ENCODE measurements around the gene ZNF76. TPM values are rescaled to one million over a fixed set of nuclear protein-coding genes. Genes with fewer than 3 reads are reported as not detected.

The ZNF76 gene
- total and polyA plus RNA-seq, 10 of the 15 experiments (the other 5 are each of a cell fraction or from before 2014, with no cell fraction given), result 2.8 to 41.0 (median 24.8) TPM

DNA sequence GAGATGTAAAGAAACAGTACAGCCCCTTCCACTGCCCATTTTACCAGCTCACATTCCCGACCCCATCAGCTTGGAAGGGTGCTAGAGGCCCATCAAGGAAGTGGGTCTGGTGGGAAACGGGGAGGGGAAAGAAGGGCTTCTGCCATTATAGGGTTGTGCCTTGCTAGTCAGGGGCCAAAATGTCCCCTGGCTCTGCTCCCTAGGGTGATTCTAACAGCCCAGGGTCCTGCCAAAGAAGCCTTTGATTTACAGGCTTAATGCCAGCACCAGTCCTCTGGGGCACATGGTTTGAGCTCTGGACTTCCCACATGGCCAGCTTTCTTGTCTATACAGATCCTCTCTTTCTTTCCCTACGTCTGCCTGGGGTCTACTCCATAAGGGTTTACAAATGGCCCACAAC is 10.6 kb upstream of the ZNF76 start (continued):
- TF ChIP-seq NR2C1 (IDR thresholded peaks at IDR 0.05), result no peak
- TF ChIP-seq NR2F1 (conservative IDR thresholded peaks at IDR 0.05), result no peak
- no peak for TF ChIP-seq GABPA (IDR thresholded peaks at IDR 0.05; ENCODE audit: low read depth)
- no peak for TF ChIP-seq JUND (IDR thresholded peaks at IDR 0.05; ENCODE audit: low read depth, low read length)
- no peak for TF ChIP-seq RCOR1 (conservative IDR thresholded peaks at IDR 0.05; ENCODE audit: low read depth, low read length)
- TF ChIP-seq RUNX3 (IDR thresholded peaks at IDR 0.05; ENCODE audit: low read length), result no peak
- no peak for TF ChIP-seq CBFB (IDR thresholded peaks at IDR 0.05; ENCODE audit: low read depth)
- TF ChIP-seq MEF2B (IDR thresholded peaks at IDR 0.05; ENCODE audit: partially characterized antibody, poor library complexity, severe bottlenecking), result no peak

DNA sequence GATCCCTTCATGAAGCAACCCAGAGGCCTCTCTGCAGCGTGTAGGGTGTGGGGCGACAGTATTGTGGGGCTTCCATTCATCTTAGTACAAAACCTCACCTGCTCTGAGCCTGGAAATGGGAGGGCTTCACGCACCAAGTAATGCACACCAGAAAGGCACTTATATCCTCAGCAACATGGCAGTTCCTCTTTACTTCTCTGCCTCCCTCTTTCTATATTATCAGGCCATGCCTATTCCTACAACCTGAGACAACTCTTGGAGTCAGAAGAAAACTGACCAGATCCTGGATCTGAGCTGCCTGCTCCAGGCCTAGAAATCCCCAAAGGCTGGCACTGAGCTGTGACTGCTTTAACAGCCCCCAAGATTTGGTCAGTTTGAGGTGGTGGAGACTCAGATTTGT is 7.6 kb upstream of the ZNF76 start:
- TF ChIP-seq ZNF217 (IDR thresholded peaks at IDR 0.05), result no peak
- peak; percentile 29; the same call in 1 of the 2 replicates for TF ChIP-seq SPI1 (IDR thresholded peaks at IDR 0.05; ENCODE audit: borderline replicate concordance, insufficient read depth, low read depth, low read length)
- intact Hi-C loops (cut with micrococcal nuclease; ENCODE audit: unreplicated experiment), result no loop called here
- 92% methylated on average over 3 of the region's 3 CpGs for WGBS (ENCODE audit: insufficient coverage, insufficient replicate concordance, low lambda C conversion rate, missing lambda C conversion rate)
- Histone ChIP-seq H2AFZ (ENCODE audit: control insufficient read depth, low read depth, low read length) (no peak overlapping the region), H3K27me3 (replicated peaks in 1 of 2; ENCODE audit: control insufficient read depth in 2 of 2, insufficient read depth in 2 of 2, low read length in 1 of 2) (no peaks in the 10 kb centered on the region), H3K4me3 (no peak overlapping the region), H3K79me2 (ENCODE audit: control insufficient read depth, insufficient read depth, low read length) (peaks cover 3% of the 10 kb centered on the region; the same call in 1 of the 2 replicates), H4K20me1 (ENCODE audit: control insufficient read depth, insufficient read depth) (no peaks in the 10 kb centered on the region), H3K9me3 (replicated peaks; ENCODE audit: control insufficient read depth, insufficient read depth, low read length) (no peaks in the 10 kb centered on the region), H3K9ac (ENCODE audit: control insufficient read depth, insufficient read depth, low read length) (no peak overlapping the region), H3K4me2 (ENCODE audit: control insufficient read depth, insufficient read depth) (no peak overlapping the region), H3K36me3 (ENCODE audit: control insufficient read depth in 2 of 2, insufficient read depth in 2 of 2, low read length in 1 of 2) (no peaks in the 10 kb centered on the region), H3K4me1 (ENCODE audit: control insufficient read depth, insufficient read depth, low read length) (peaks cover 29% of the 10 kb centered on the region), H3K27ac (ENCODE audit: control insufficient read depth, insufficient read depth) (no peak overlapping the region)
- ChIA-PET RAD21 (ENCODE audit: unreplicated experiment) (no interaction called here), SMC1A (ENCODE audit: uncharacterized antibody, unreplicated experiment) (no interaction called here), CTCF (interaction anchor here (0.6 kb wide), 1 partner anchor 36 kb away, joined by 3 read pairs; no protein-coding TSS in a partner anchor), POLR2A (no interaction called here)
- DNase-seq (ENCODE audit: low read depth, low spot score) (no peak), ATAC-seq (no peak), FAIRE-seq (no peak)
- in situ Hi-C loops (cut with MboI), result no loop called here
- no TSS peak for BruUV-seq (replicated peaks)

Measured in GM12878 (cell line).